ENCODE measurements around the gene SOS2. TPM values are rescaled to one million over a fixed set of nuclear protein-coding genes. Genes with fewer than 3 reads are reported as not detected.

Gene SOS2
- total and polyA plus RNA-seq, 11 donors = 8.8 to 47.3 (median 31.3) TPM

DNA sequence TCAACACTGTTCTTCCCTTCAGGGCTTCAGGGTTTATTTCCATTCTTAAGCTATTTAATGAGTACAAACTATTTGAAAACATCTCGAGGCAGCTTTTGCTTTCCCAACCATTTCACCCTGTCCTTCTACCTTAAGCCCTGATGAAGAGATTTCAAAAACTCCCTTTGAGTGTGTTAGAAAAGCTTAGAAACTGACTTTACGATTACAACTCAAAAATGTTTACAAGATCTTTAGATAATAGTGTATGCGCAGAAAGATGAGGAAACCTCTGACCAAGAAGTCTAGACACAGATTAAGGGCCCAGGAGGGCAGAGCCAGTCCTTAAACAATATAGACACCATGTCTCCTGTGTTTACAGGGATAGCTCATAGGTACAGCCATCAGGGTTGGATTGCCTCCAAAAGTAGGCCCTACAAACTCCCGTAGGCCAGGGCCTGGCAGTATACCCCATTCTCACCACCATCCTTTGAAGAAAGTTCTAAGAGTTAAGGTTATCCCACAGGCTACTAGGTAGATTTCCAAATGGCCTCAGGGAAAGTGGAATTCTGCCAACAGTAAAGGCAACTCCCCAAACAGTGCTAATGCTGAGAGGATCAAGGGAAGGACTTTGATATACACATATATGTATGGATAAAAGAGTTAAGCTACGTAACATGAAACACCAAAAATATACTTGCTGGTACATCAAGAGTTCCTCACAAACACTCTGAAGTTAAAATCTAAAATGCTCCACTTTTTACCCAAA lies 11.4 kb upstream of the SOS2 start:
- Histone ChIP-seq H3K4me1 (no peaks in the 10 kb centered on the region), H3K9me3 (no peaks in the 10 kb centered on the region), H3K27me3 (no peaks in the 10 kb centered on the region), H3K36me3 (peaks cover 0 to 18% (median 0%) of the 10 kb centered on the region in 9 donors), H3K4me3 (no peak overlapping the region), H3K27ac (no peak overlapping the region)
- intact Hi-C loops (cut with DNase I) = no loop called here
- ATAC-seq (no peak), DNase-seq (no peak)
- 92 to 94% (median 92%) methylated on average over 5 of the region's 5 CpGs for WGBS, 4 donors
- TF ChIP-seq, protein P1, sequence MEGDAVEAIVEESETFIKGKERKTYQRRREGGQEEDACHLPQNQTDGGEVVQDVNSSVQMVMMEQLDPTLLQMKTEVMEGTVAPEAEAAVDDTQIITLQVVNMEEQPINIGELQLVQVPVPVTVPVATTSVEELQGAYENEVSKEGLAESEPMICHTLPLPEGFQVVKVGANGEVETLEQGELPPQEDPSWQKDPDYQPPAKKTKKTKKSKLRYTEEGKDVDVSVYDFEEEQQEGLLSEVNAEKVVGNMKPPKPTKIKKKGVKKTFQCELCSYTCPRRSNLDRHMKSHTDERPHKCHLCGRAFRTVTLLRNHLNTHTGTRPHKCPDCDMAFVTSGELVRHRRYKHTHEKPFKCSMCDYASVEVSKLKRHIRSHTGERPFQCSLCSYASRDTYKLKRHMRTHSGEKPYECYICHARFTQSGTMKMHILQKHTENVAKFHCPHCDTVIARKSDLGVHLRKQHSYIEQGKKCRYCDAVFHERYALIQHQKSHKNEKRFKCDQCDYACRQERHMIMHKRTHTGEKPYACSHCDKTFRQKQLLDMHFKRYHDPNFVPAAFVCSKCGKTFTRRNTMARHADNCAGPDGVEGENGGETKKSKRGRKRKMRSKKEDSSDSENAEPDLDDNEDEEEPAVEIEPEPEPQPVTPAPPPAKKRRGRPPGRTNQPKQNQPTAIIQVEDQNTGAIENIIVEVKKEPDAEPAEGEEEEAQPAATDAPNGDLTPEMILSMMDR (IDR thresholded peaks at IDR 0.05) = no peak
- TF ChIP-seq POLR2A (IDR thresholded peaks at IDR 0.05) = no peak

DNA sequence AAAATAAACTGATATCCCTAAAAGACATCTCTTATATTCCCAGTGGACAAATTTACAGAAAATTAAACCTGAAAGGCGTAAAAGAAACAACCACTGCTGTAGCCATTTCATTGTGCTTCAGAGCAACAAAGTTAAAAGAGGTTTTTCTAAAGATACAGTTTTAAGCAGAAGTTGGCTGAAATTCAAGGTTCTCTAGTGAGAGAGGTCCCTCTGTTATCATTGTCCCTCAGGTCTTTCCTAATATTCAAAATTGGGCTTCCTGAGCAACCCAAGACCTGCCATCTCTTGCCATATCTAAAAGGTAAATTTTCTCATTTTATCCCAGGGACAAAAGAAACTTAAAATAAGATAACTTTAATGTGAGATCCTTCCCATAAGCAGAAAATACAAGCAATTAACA lies 10.7 kb upstream of the SOS2 start:
- 91 to 100% (median 99%) methylated on average over 1 of the region's 1 CpG for WGBS, 4 donors
- TF ChIP-seq POLR2A (IDR thresholded peaks at IDR 0.05) = no peak
- TF ChIP-seq, protein P1 (IDR thresholded peaks at IDR 0.05) = no peak
- no peaks in the 10 kb centered on the region for H3K27me3 ChIP-seq
- H3K27ac ChIP-seq = no peak overlapping the region
- no peak overlapping the region for H3K4me3 ChIP-seq
- ATAC-seq (no peak), DNase-seq (no peak)
- no peaks in the 10 kb centered on the region for H3K4me1 ChIP-seq
- H3K9me3 ChIP-seq = no peaks in the 10 kb centered on the region
- intact Hi-C loops (cut with DNase I) = no loop called here
- H3K36me3 ChIP-seq = peaks cover 0 to 18% (median 0%) of the 10 kb centered on the region in 9 donors

DNA sequence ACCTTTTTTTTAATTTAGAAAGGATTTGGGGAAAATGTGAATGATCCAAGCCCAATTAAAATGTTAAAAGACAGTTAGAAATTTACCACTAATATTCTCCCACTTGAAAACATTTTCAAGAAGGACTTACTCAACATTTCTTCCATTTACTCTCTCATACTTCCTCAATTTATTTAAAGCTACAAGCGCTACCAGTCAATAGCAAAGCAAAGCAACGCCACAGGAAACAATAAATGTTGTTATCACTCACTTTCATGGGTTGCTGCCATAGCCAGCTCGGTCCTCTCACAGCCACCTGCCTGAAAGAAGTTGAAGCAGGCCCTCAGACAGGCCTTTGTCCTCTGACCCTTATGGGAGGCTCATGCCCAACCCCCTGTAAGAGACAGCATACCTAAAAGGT lies 6.0 kb upstream of the SOS2 start:
- ATAC-seq = no peak
- WGBS, 4 donors = 35 to 52% (median 36%) methylated on average over 3 of the region's 3 CpGs
- H3K27ac ChIP-seq = peak overlapping the region in 1 of 12 donors; percentile 58

DNA sequence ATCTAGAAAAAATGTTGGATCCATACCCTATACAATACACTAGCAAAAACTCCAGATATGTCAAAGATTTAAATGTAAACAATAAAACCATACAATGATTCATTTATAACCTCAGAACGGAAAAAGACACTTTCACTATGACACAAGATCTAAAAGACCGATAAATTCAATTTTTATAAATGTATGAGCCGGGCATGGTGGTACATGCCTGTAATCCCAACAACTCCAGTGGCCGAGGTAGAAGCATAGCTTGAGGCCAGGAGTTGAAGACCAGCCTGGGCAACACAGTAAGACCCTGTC lies 2.5 kb upstream of the SOS2 start:
- intact Hi-C loops (cut with DNase I) = loop anchor here in 4 of 10 donors (5.0 kb wide), 4 partner anchors 78 to 372 kb away; partner anchors contain the start of genes DMAC2L (in 3 of the 4), L2HGDH (in 3 of the 4) and VCPKMT (in 2 of the 4)
- DNase-seq (no peak), ATAC-seq (no peak)
- Histone ChIP-seq H3K36me3 (no peaks in the 10 kb centered on the region), H3K27ac (no peak overlapping the region), H3K9me3 (no peaks in the 10 kb centered on the region), H3K4me1 (peaks cover 0 to 31% (median 20%) of the 10 kb centered on the region in 12 donors), H3K27me3 (no peaks in the 10 kb centered on the region), H3K4me3 (no peak overlapping the region)
- WGBS, 4 donors = 94 to 99% (median 96%) methylated on average over 4 of the region's 4 CpGs
- no peak for TF ChIP-seq POLR2A (IDR thresholded peaks at IDR 0.05)
- TF ChIP-seq, protein P1 (IDR thresholded peaks at IDR 0.05) = no peak

More for the DNA sequence above, 6.0 kb upstream of the SOS2 start:
- intact Hi-C loops (cut with DNase I) = no loop called here
- Histone ChIP-seq H3K9me3 (no peaks in the 10 kb centered on the region), H3K4me3 (no peak overlapping the region), H3K4me1 (peaks cover 0 to 12% (median 4%) of the 10 kb centered on the region in 12 donors), H3K27me3 (no peaks in the 10 kb centered on the region), H3K36me3 (no peaks in the 10 kb centered on the region)
- TF ChIP-seq, protein P1 (IDR thresholded peaks at IDR 0.05) = no peak
- no peak for TF ChIP-seq POLR2A (IDR thresholded peaks at IDR 0.05)
- DNase-seq = no peak

Data from heart left ventricle (tissue), 16 donors.